Hematopoietic multipotent progenitor cell (in vitro differentiated cells): Measurements from ENCODE around the gene REM2. TPM values are rescaled to one million over a fixed set of nuclear protein-coding genes. Genes with fewer than 3 reads are reported as not detected.

Experiments
- DNase-seq, 3 donors: peaks; one replicate each; pipeline ENCODE4 v3.0.0-alpha.2; 2011 to 2015; ENCODE audit warnings: low read depth in 2 of 3, low spot score in 2 of 3
- total RNA-seq: library from RNA; depleted of rRNA; stranded (reverse); fragments of >200 nt; gene quantifications from one replicate; pipeline ENCODE4 v1.2.3, GENCODE V29; 2012

Gene REM2
- total RNA-seq, 1 donor, result under 0.01 TPM

GRCh38 chr14:22872033-22872832, 10.8 kb upstream of the REM2 start:
- DNase-seq, result peak in 1 of 3 donors; percentile 72

GRCh38 chr14:22872833-22873520, 10.0 kb upstream of the REM2 start:
- DNase-seq, result no peak

GRCh38 chr14:22875003-22875747, 7.8 kb upstream of the REM2 start:
- DNase-seq, result no peak

- no peak for DNase-seq
Observed at GRCh38 chr14:22875748-22876319, 7.2 kb upstream of the REM2 start.

GRCh38 chr14:22877000-22877501, 6.0 kb upstream of the REM2 start:
- DNase-seq, result no peak

- DNase-seq, result no peak
Observed at GRCh38 chr14:22878271-22879246, 4.5 kb upstream of the REM2 start.

GRCh38 chr14:22882064-22882463, 958 bp upstream of the REM2 start:
- DNase-seq, result no peak

- DNase-seq, result peak in 2 of 3 donors; percentile 20 to 29
Observed at GRCh38 chr14:22882529-22883172, 371 bp upstream of the REM2 start.

- no peak for DNase-seq
Observed at GRCh38 chr14:22884076-22884737, 1.2 kb downstream of the REM2 start.

- no peak for DNase-seq
Observed at GRCh38 chr14:22884738-22885523, 1.9 kb downstream of the REM2 start.

GRCh38 chr14:22885975-22886374, 3.0 kb downstream of the REM2 start:
- DNase-seq, result no peak

- DNase-seq, result peak; percentile 58 to 74 (median 72)
Observed at GRCh38 chr14:22886500-22887259, 3.7 kb downstream of the REM2 start.

- DNase-seq, result peak in 2 of 3 donors; percentile 53 to 66
Observed at GRCh38 chr14:22887260-22887989, 4.4 kb downstream of the REM2 start.

- no peak for DNase-seq
Observed at GRCh38 chr14:22887990-22888378, 5.0 kb downstream of the REM2 start.

- no peak for DNase-seq
Observed at GRCh38 chr14:22888662-22889061, 5.6 kb downstream of the REM2 start.

GRCh38 chr14:22890416-22890815, 7.4 kb downstream of the REM2 start:
- no peak for DNase-seq
